HepG2 (cell line): Measurements from ENCODE around the gene RFFL. TPM values are rescaled to one million over a fixed set of nuclear protein-coding genes. Genes with fewer than 3 reads are reported as not detected.

Experiments
- HDAC1 ChIP-seq: sonication (generic); formaldehyde crosslinking; IDR thresholded peaks from 2 replicates; pipeline ENCODE4 v1.5.1; 2020; ENCODE audit warnings: mild to moderate bottlenecking, missing genetic modification reagents
- HNRNPH1 ChIP-seq: fragments of 200-400 bp; formaldehyde crosslinking; optimal IDR thresholded peaks from 2 replicates; pipeline ENCODE3; 2017; ENCODE audit warnings: mild to moderate bottlenecking, low read depth, low read length
- JUND ChIP-seq: sonication (generic); formaldehyde crosslinking; IDR thresholded peaks from 2 replicates; pipeline ENCODE4 v1.8.0; 2022; ENCODE audit warnings: mild to moderate bottlenecking, missing genetic modification reagents
- KAT2B ChIP-seq: fragments of 150-350 bp; IDR thresholded peaks from 2 replicates; pipeline ENCODE4 v1.6.1; 2014; ENCODE audit warnings: low read depth, low read length, borderline replicate concordance
- NFE2L1 ChIP-seq: sonication (generic); formaldehyde crosslinking; IDR thresholded peaks from 2 replicates; pipeline ENCODE4 v1.4.0; 2020; ENCODE audit warnings: missing genetic modification reagents, mild to moderate bottlenecking, borderline replicate concordance
- NFKBIZ ChIP-seq: IDR thresholded peaks from 2 replicates; pipeline ENCODE4 v1.6.1; 2018; ENCODE audit warnings: missing genetic modification reagents, missing compliant biosample characterization
- NONO ChIP-seq, 2 experiments: fragments of 450-650 bp in 1 of 2; sonication (generic) in 1 of 2; formaldehyde crosslinking in 1 of 2; IDR thresholded peaks in 1 of 2; conservative IDR thresholded peaks in 1 of 2; 2 replicates each; pipeline versions ENCODE4 v1.6.1 to v1.8.0; 2017 to 2022; ENCODE audit warnings: mild to moderate bottlenecking in 1 of 2, missing genetic modification reagents in 1 of 2, moderate library complexity in 1 of 2
- RBFOX2 ChIP-seq: fragments of 200-400 bp; formaldehyde crosslinking; IDR thresholded peaks from 2 replicates; pipeline ENCODE4 v1.6.1; 2017; ENCODE audit warnings: low read depth, mild to moderate bottlenecking, low read length
- SAP130 ChIP-seq: IDR thresholded peaks from 2 replicates; pipeline ENCODE4 v1.6.1; 2016; ENCODE audit warnings: low read depth
- SIX1 ChIP-seq: sonication (generic); formaldehyde crosslinking; IDR thresholded peaks from 2 replicates; pipeline ENCODE4 v1.4.0; 2020; ENCODE audit warnings: missing genetic modification reagents, borderline replicate concordance
- SMARCC2 ChIP-seq: fragments of 450-650 bp; IDR thresholded peaks from 2 replicates; pipeline ENCODE4 v1.6.1; 2017; ENCODE audit warnings: antibody characterized with exemption, mild to moderate bottlenecking
- SRSF1 ChIP-seq: fragments of 200-400 bp; formaldehyde crosslinking; optimal IDR thresholded peaks from 2 replicates; pipeline ENCODE3; 2017; ENCODE audit warnings: mild to moderate bottlenecking, low read depth, low read length, moderate library complexity
- ZFP36L1 ChIP-seq: sonication (generic); formaldehyde crosslinking; IDR thresholded peaks from 2 replicates; pipeline ENCODE4 v1.8.0; 2022; ENCODE audit warnings: mild to moderate bottlenecking, missing genetic modification reagents, moderate library complexity
- ZFP37 ChIP-seq: sonication (generic); formaldehyde crosslinking; IDR thresholded peaks from 2 replicates; pipeline ENCODE4 v1.4.0; 2020; ENCODE audit warnings: missing genetic modification reagents, borderline replicate concordance
- ZIK1 ChIP-seq: sonication (generic); formaldehyde crosslinking; IDR thresholded peaks from 2 replicates; pipeline ENCODE4 v1.5.0; 2020; ENCODE audit warnings: mild to moderate bottlenecking, low read depth, missing genetic modification reagents, borderline replicate concordance
- ZKSCAN1 ChIP-seq: fragments of 150-350 bp; IDR thresholded peaks from 2 replicates; pipeline ENCODE4 v1.6.1; 2014; ENCODE audit warnings: low read length
- ZNF33A ChIP-seq: sonication (generic); formaldehyde crosslinking; IDR thresholded peaks from 2 replicates; pipeline ENCODE4 v1.5.1; 2020; ENCODE audit warnings: missing genetic modification reagents, mild to moderate bottlenecking, moderate library complexity, borderline replicate concordance
- ZNF460 ChIP-seq: sonication (generic); formaldehyde crosslinking; IDR thresholded peaks from 2 replicates; pipeline ENCODE4 v1.5.1; 2020; ENCODE audit warnings: missing genetic modification reagents, mild to moderate bottlenecking, borderline replicate concordance
- ZNF629 ChIP-seq: sonication (generic); formaldehyde crosslinking; conservative IDR thresholded peaks from 2 replicates; pipeline ENCODE4 v1.5.0; 2020; ENCODE audit warnings: missing genetic modification reagents
- ZNF670 ChIP-seq: sonication (generic); formaldehyde crosslinking; IDR thresholded peaks from 2 replicates; pipeline ENCODE4 v1.8.0; 2022; ENCODE audit warnings: mild to moderate bottlenecking, missing genetic modification reagents, borderline replicate concordance
- polyA plus RNA-seq, 8 experiments: library from polyadenylated mRNA; depleted of rRNA in 3 of 8; stranded (reverse) in 7 of 8; unstranded in 1 of 8; fragments of >200 nt; fragmentation: Illumina TruSeq in 4 of 8; extraction: Trizol in 4 of 8; gene quantifications; 2 replicates each; pipeline versions ENCODE4 v1.2.1 to v1.2.3, GENCODE V29; 2011 to 2016; ENCODE audit warnings: low read depth in 4 of 8, missing spikeins in 1 of 8, mixed read lengths in 1 of 8; ENCODE audit not compliant: insufficient read depth in 1 of 8
- total RNA-seq, 5 experiments: library from RNA; depleted of rRNA; stranded (reverse); fragments of >200 nt; fragmentation: Illumina TruSeq; extraction: Trizol; gene quantifications; 2 replicates each; pipeline ENCODE4 v1.2.3, GENCODE V29; 2016; ENCODE audit warnings: low read depth in 1 of 5
- TF ChIP-seq, protein P1 (sequence below): sonication (generic); formaldehyde crosslinking; IDR thresholded peaks from 2 replicates; pipeline ENCODE4 v1.9.0; 2021; ENCODE audit warnings: missing genetic modification reagents, borderline replicate concordance
- TF ChIP-seq, protein P2 (sequence below): sonication (generic); formaldehyde crosslinking; IDR thresholded peaks from 2 replicates; pipeline ENCODE4 v1.9.0; 2022; ENCODE audit warnings: low read depth, missing genetic modification reagents
- TF ChIP-seq, protein P3 (sequence below): sonication (generic); formaldehyde crosslinking; IDR thresholded peaks from 2 replicates; pipeline ENCODE4 v1.4.0; 2020; ENCODE audit warnings: missing genetic modification reagents, mild to moderate bottlenecking, borderline replicate concordance

Gene RFFL
- total and polyA plus RNA-seq, 2 of the 13 experiments (the other 11 are each of a cell fraction or from before 2014, with no cell fraction given), result 24.3 to 48.6 TPM

GRCh38 chr17:35063514-35064223 is at the start of gene RFFL (continued):
- TF ChIP-seq SRSF1, result no peak
- no peak for TF ChIP-seq ZNF460 (CRISPR knock-in tag)
- TF ChIP-seq NFKBIZ (CRISPR knock-in tag), result peak; percentile 54; the same call in 1 of the 2 replicates
- TF ChIP-seq ZNF629 (CRISPR knock-in tag), result peak; percentile 25; the same call in 1 of the 2 replicates
- TF ChIP-seq, protein P1, sequence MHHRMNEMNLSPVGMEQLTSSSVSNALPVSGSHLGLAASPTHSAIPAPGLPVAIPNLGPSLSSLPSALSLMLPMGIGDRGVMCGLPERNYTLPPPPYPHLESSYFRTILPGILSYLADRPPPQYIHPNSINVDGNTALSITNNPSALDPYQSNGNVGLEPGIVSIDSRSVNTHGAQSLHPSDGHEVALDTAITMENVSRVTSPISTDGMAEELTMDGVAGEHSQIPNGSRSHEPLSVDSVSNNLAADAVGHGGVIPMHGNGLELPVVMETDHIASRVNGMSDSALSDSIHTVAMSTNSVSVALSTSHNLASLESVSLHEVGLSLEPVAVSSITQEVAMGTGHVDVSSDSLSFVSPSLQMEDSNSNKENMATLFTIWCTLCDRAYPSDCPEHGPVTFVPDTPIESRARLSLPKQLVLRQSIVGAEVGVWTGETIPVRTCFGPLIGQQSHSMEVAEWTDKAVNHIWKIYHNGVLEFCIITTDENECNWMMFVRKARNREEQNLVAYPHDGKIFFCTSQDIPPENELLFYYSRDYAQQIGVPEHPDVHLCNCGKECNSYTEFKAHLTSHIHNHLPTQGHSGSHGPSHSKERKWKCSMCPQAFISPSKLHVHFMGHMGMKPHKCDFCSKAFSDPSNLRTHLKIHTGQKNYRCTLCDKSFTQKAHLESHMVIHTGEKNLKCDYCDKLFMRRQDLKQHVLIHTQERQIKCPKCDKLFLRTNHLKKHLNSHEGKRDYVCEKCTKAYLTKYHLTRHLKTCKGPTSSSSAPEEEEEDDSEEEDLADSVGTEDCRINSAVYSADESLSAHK, result no peak
- TF ChIP-seq NONO (IDR thresholded peaks at IDR 0.05), result no peak
- TF ChIP-seq NONO (CRISPR knock-in tag; conservative IDR thresholded peaks at IDR 0.05), result 0 out of 2 replicates have a peak, but pooled peaks have one; percentile 19
- no peak for TF ChIP-seq ZIK1 (CRISPR knock-in tag)
- TF ChIP-seq SMARCC2, result no peak
- no peak for TF ChIP-seq HNRNPH1
- peak; percentile 78 for TF ChIP-seq HDAC1 (CRISPR knock-in tag)
- TF ChIP-seq JUND (CRISPR knock-in tag), result peak; percentile 96
- TF ChIP-seq KAT2B, result no peak
- TF ChIP-seq, protein P2, sequence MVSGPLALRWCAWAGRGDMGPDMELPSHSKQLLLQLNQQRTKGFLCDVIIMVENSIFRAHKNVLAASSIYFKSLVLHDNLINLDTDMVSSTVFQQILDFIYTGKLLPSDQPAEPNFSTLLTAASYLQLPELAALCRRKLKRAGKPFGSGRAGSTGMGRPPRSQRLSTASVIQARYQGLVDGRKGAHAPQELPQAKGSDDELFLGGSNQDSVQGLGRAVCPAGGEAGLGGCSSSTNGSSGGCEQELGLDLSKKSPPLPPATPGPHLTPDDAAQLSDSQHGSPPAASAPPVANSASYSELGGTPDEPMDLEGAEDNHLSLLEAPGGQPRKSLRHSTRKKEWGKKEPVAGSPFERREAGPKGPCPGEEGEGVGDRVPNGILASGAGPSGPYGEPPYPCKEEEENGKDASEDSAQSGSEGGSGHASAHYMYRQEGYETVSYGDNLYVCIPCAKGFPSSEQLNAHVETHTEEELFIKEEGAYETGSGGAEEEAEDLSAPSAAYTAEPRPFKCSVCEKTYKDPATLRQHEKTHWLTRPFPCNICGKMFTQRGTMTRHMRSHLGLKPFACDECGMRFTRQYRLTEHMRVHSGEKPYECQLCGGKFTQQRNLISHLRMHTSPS (CRISPR knock-in tag), result peak; percentile 65; the same call in 1 of the 2 replicates
- no peak for TF ChIP-seq ZNF670 (CRISPR knock-in tag)
- TF ChIP-seq ZFP37 (CRISPR knock-in tag), result peak; percentile 56; the same call in 1 of the 2 replicates
- TF ChIP-seq ZFP36L1 (CRISPR knock-in tag), result peak; percentile 70; the same call in 1 of the 2 replicates
- TF ChIP-seq RBFOX2, result 0 out of 2 replicates have a peak, but pooled peaks have one; percentile 25
- TF ChIP-seq SIX1 (CRISPR knock-in tag), result 0 out of 2 replicates have a peak, but pooled peaks have one; percentile 32
- TF ChIP-seq ZKSCAN1, result 0 out of 2 replicates have a peak, but pooled peaks have one; percentile 31
- TF ChIP-seq SAP130, result peak; percentile 93
- TF ChIP-seq ZNF33A (CRISPR knock-in tag), result no peak
- TF ChIP-seq, protein P3, sequence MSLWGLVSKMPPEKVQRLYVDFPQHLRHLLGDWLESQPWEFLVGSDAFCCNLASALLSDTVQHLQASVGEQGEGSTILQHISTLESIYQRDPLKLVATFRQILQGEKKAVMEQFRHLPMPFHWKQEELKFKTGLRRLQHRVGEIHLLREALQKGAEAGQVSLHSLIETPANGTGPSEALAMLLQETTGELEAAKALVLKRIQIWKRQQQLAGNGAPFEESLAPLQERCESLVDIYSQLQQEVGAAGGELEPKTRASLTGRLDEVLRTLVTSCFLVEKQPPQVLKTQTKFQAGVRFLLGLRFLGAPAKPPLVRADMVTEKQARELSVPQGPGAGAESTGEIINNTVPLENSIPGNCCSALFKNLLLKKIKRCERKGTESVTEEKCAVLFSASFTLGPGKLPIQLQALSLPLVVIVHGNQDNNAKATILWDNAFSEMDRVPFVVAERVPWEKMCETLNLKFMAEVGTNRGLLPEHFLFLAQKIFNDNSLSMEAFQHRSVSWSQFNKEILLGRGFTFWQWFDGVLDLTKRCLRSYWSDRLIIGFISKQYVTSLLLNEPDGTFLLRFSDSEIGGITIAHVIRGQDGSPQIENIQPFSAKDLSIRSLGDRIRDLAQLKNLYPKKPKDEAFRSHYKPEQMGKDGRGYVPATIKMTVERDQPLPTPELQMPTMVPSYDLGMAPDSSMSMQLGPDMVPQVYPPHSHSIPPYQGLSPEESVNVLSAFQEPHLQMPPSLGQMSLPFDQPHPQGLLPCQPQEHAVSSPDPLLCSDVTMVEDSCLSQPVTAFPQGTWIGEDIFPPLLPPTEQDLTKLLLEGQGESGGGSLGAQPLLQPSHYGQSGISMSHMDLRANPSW (CRISPR knock-in tag), result peak; percentile 92; the same call in 1 of the 2 replicates
- TF ChIP-seq NFE2L1 (CRISPR knock-in tag), result peak; percentile 95
